ENCODE results near the gene TCF7L2.
A peak's percentile ranks its signal among the peaks of the same experiment; 100 is the strongest.

TCF7L2 gene

GRCh38 chr10:113169853-113170460 lies 219.9 kb downstream of the TCF7L2 start:
- TF ChIP-seq POLR2AphosphoS5 (IDR thresholded peaks at IDR 0.05; ENCODE audit: low read depth, low read length) (0 out of 2 replicates have a peak, but pooled peaks have one; percentile 16), TAF1 (IDR thresholded peaks at IDR 0.05; ENCODE audit: borderline replicate concordance, insufficient read depth, low read length) (no peak)

DNA sequence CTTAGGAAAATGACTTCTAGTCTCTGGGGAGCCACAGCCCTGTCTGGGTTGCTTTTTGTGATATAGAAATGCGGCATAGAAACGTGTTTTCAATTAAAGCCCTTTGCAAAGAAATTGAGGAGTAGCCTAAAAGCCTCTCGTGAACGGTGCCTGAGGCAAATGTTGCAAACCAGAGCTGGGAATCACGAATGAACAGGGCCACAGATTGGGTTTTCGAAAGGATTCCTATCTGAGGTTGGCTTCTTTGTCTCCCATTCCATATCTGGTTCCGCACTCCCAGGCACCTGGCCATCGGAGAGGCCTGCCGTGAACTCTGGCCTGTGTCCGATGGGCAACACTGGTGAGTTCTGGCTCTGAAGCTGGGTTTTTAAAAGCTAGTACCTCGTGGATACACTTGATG lies 221.6 kb downstream of the TCF7L2 start:
- TF ChIP-seq SIN3A (IDR thresholded peaks at IDR 0.05; ENCODE audit: borderline replicate concordance, insufficient read depth, low read length), result no peak
- TF ChIP-seq, protein P1, sequence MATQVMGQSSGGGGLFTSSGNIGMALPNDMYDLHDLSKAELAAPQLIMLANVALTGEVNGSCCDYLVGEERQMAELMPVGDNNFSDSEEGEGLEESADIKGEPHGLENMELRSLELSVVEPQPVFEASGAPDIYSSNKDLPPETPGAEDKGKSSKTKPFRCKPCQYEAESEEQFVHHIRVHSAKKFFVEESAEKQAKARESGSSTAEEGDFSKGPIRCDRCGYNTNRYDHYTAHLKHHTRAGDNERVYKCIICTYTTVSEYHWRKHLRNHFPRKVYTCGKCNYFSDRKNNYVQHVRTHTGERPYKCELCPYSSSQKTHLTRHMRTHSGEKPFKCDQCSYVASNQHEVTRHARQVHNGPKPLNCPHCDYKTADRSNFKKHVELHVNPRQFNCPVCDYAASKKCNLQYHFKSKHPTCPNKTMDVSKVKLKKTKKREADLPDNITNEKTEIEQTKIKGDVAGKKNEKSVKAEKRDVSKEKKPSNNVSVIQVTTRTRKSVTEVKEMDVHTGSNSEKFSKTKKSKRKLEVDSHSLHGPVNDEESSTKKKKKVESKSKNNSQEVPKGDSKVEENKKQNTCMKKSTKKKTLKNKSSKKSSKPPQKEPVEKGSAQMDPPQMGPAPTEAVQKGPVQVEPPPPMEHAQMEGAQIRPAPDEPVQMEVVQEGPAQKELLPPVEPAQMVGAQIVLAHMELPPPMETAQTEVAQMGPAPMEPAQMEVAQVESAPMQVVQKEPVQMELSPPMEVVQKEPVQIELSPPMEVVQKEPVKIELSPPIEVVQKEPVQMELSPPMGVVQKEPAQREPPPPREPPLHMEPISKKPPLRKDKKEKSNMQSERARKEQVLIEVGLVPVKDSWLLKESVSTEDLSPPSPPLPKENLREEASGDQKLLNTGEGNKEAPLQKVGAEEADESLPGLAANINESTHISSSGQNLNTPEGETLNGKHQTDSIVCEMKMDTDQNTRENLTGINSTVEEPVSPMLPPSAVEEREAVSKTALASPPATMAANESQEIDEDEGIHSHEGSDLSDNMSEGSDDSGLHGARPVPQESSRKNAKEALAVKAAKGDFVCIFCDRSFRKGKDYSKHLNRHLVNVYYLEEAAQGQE (IDR thresholded peaks at IDR 0.05; ENCODE audit: insufficient read depth in 1 of 2, low read depth in 2 of 2, low read length in 2 of 2), result no peak
- TF ChIP-seq POLR2AphosphoS5 (IDR thresholded peaks at IDR 0.05; ENCODE audit: low read depth, low read length), result no peak
- TF ChIP-seq TAF1 (IDR thresholded peaks at IDR 0.05; ENCODE audit: borderline replicate concordance, insufficient read depth, low read length), result no peak
- TF ChIP-seq FOXP2 (optimal IDR thresholded peaks at IDR 0.05; ENCODE audit: borderline replicate concordance, extremely low read depth, extremely low read length, insufficient read depth), result no peak

- TF ChIP-seq FOXP2 (optimal IDR thresholded peaks at IDR 0.05; ENCODE audit: borderline replicate concordance, extremely low read depth, extremely low read length, insufficient read depth), result no peak
- no peak for TF ChIP-seq TAF1 (IDR thresholded peaks at IDR 0.05; ENCODE audit: borderline replicate concordance, insufficient read depth, low read length)
- no peak for TF ChIP-seq POLR2AphosphoS5 (IDR thresholded peaks at IDR 0.05; ENCODE audit: low read depth, low read length)
- TF ChIP-seq, protein P1 (IDR thresholded peaks at IDR 0.05; ENCODE audit: insufficient read depth in 1 of 2, low read depth in 2 of 2, low read length in 2 of 2), result no peak
- no peak for TF ChIP-seq SIN3A (IDR thresholded peaks at IDR 0.05; ENCODE audit: borderline replicate concordance, insufficient read depth, low read length)
Observed at GRCh38 chr10:113175176-113175575, 225.1 kb downstream of the TCF7L2 start.

DNA sequence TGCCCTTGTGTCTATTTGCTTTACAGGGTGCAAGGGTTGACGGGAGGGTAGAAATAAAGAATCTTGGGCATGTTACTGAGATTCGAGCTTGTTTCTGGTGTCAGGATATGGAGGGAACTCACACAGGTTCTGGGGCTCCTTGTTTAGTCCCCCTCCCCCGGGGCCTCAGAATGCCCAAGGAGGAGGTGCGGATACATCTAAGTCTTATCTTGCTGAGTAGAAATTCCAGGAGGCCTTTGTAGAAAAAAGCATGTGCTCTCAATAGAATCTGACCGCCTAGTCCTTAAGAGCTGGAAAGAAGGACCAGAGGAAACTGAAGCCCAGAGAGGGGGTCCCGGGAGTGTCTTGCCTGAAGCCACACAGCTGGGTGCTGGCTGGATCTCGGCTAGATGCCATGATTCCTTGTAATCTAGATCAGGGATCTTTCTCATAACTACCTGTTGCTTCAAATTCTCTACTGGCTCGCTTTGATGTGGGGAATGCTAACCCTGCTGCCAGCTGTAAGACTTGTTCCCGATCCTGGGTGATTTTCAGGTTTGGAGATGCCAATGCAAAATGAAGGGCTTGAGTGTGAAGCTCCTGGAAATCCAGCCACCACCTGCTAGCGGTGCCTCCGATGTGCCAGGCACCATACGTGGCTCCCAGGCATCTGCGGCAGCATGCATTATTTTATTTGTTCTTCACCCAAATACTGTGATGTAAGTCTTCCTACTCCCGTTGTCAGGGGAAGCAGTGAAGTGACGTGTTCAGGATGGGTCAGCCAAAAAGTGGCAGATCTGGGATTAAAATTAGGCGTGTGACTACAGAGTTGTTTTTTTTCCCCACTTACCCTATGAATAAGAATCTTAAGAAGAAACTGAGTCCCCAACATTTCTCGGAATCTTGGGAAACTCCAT lies 226.0 kb downstream of the TCF7L2 start:
- TF ChIP-seq SIN3A (IDR thresholded peaks at IDR 0.05; ENCODE audit: borderline replicate concordance, insufficient read depth, low read length) (no peak), FOXP2 (optimal IDR thresholded peaks at IDR 0.05; ENCODE audit: borderline replicate concordance, extremely low read depth, extremely low read length, insufficient read depth) (no peak)

DNA sequence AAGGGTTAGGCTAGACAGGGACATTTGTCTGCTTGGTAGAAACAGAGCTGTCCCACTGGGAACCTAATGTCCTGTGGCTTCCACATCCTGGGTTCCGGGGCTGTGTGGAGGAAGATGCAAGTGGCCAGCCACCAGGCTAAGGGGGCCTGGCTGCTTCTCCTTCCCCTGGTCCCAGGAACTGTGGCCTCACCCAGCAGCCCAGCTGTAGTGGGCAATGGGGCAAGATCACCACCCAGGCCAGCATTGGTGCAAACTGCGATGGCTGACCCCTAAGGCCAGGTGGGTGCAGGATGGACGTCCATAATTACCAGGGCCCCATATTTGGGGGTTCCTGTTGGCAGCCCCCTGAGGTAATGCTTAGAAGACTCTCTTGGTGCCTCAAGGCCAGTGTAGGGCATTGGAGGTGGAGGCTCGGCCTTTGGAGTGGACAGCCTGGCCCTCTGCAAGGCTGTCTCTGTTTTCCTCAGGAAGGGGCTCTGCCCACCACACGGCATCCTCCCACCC lies 226.7 kb downstream of the TCF7L2 start:
- no peak for TF ChIP-seq FOXP2 (optimal IDR thresholded peaks at IDR 0.05; ENCODE audit: borderline replicate concordance, extremely low read depth, extremely low read length, insufficient read depth)
- no peak for TF ChIP-seq SIN3A (IDR thresholded peaks at IDR 0.05; ENCODE audit: borderline replicate concordance, insufficient read depth, low read length)
- TF ChIP-seq POLR2AphosphoS5 (IDR thresholded peaks at IDR 0.05; ENCODE audit: low read depth, low read length), result no peak
- TF ChIP-seq, protein P1 (IDR thresholded peaks at IDR 0.05; ENCODE audit: insufficient read depth in 1 of 2, low read depth in 2 of 2, low read length in 2 of 2), result no peak
- no peak for TF ChIP-seq TAF1 (IDR thresholded peaks at IDR 0.05; ENCODE audit: borderline replicate concordance, insufficient read depth, low read length)

Measured in PFSK-1 (cell line).